DMS153 treated with DMSO at 0.1 percent for 48 hours (cell line): Measurements from ENCODE around the gene TMOD3.
"Not testable (repeated sequence)": the region's sequence is repeated elsewhere in the genome, so short reads cannot be mapped to it uniquely, and the experiment has no call there.

Experiments
- DNase-seq: peaks from one replicate; lab custom pipeline; 2025; ENCODE audit not compliant: unreplicated experiment; lab: John Stamatoyannopoulos, UW

TMOD3 gene

DNA sequence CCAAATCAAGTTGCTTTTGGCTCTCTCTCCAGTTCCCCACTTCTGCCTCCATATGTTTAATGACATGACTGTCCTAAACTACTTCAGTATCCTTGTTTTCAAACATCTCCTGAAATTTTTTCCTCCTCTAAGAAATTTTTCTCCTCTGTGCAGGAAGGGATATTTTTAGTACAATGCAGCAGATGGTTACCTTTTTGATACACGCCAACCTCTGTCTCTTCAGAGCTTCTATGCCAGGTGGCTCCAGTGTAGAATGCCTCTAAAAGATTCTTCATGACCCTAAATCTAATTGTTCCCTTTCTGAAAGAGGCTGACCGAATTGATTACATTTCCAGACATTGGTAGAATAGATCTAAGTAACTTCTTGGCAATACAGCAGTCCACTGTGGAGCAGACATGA is 33.7 kb downstream of the TMOD3 start:
- no peak for DNase-seq

DNA sequence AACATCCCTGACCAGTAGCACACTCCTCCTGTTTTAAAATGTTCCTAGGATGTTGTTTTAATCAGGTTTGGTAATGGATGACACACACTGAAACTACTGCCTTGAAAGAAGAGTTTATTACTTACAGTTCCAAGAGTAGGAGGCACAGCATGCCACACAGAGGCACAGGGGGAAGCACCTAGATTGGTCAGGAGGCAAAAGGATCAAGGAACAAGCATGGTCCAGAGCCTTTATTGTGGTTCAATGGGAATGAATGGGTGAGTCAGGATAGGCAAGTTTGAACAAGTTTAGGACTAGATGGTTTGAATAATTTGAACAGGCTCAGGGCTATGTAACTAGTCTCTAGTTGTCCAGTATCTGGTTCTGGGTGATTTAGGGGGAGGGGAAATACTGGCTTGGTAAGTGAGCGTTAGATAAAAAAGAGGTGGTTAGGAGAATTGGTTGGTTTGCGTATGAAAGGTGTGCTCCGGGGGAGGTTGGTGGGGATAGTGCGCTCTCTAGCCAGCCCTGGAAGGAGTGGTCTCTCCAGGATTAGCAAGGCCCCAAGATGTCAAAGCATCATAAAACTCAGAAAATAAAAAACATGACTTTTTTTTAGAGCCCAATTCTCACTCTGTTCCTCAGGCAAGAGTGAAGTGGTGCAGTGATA is 35.1 kb downstream of the TMOD3 start:
- DNase-seq, result no peak

- no peak for DNase-seq
Observed at GRCh38 chr15:51865317-51865716, 35.9 kb downstream of the TMOD3 start.

DNA sequence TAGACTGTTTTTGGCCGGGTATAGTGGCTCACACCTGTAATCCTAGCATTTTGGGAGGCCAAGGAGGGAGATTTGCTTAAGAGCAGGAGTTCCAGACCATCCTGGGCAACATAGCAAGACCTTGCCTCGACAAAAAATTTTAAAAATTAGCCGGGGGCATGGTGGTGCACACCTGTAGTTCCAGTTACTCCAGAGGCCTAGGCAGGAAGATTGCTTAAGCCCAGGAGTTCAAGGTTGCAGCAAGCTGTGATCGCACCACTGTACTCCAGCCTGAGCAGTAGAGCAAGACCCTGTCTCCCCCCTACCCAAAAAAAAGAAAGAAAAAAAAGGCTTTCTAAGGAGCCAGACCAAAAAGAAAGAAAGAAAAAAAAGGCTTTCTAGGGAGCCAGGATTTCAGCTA is 36.7 kb downstream of the TMOD3 start:
- DNase-seq, result no peak

DNA sequence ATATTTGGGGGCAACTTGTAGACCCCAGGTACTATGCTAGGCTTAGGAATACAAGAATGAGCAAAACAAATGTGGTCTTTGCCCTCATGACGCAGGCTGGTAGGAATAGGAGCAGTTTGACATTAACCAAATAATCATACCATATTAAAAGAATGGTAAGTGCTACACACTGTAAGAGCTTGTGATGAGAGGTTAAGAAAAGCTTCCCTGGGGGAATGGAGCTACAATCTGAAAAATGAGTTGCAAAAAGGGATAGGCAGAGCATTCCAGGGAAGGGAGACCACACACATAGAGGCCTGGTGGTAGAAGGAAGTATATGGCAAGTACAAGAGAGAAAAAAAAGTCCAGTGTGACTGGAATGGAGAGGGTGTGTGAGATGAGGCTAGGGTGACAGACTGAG is 37.3 kb downstream of the TMOD3 start:
- DNase-seq, result no peak

- no peak for DNase-seq
Observed at GRCh38 chr15:51869060-51869421, 39.6 kb downstream of the TMOD3 start.

GRCh38 chr15:51870774-51871173 is 41.3 kb downstream of the TMOD3 start:
- DNase-seq, result no peak

- DNase-seq, result no peak
Observed at GRCh38 chr15:51874751-51875644, 45.5 kb downstream of the TMOD3 start.

DNA sequence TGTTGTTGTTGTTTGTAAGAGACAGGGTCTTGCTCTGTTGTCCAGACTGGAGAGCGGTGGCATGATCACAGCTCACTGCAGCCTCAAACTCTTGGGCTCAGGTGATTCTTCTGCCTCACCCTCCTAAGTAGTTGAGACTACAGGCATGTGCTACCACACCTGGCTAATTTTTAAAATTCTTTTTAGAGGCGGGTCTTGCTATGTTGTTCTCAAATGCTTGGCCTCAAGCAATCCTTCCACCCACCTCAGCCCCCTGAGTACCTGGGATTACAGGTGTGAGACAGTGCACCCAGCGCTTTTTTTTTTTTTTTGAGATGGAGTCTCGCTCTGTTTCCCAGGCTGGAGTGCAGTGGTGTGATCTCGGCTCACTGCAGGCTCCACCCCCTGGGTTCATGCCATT is 46.7 kb downstream of the TMOD3 start:
- DNase-seq, result no peak

- no peak for DNase-seq
Observed at GRCh38 chr15:51878446-51879386, 49.3 kb downstream of the TMOD3 start.

DNA sequence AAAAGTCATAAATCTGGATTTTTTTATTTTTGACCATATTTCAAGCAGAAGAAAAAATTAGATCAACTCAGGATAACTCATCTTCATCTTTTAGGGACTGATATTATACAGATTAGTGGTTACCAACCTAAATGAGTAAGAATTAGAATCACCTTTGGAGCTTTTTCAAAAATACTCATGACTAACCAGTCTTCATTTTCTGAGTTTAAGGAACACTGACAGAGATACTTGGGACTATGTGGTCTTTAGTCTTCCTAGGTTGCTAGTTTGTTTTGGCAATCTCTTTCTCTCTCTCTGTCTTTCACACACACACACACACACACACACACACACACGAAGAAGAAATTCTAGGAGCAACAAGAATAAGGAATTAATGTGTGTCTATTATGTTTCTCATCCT is 50.1 kb downstream of the TMOD3 start:
- no peak for DNase-seq

DNA sequence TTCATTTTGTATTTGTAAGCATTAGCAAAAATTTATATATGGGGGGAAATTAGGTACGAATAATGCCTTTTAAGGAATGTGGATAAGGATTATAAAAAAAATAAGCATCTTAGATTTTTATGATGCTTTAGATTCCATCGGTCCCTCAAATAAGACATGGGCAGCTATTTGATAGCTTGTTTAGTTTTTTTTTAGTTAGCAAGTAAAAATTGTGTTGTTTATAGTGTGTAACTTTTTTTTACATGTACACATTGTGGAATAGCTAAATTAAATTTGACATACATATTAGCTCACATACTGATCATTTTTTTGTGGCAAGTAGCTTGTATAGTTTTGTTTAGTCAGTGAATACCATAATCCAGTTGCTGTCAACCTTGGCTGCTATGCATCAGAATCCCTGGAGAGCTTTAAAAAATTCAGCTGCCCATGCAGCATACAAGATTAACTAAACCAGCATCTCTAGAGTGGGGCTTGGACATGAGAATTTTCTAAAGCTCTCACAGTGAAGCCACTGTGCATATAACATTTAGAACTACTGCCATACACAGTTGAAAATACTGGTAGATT is 53.9 kb downstream of the TMOD3 start:
- DNase-seq, result no peak

- no peak for DNase-seq
Observed at GRCh38 chr15:51884041-51884440, 54.6 kb downstream of the TMOD3 start.

GRCh38 chr15:51884517-51885236 is 55.2 kb downstream of the TMOD3 start:
- DNase-seq, result no peak

GRCh38 chr15:51885758-51886157 is 56.3 kb downstream of the TMOD3 start:
- DNase-seq, result not testable (repeated sequence)

- no peak for DNase-seq
Observed at GRCh38 chr15:51887887-51888592, 58.6 kb downstream of the TMOD3 start.

GRCh38 chr15:51888593-51889195 is 59.2 kb downstream of the TMOD3 start:
- no peak for DNase-seq

GRCh38 chr15:51889486-51889885 is 60.0 kb downstream of the TMOD3 start:
- no peak for DNase-seq

DNA sequence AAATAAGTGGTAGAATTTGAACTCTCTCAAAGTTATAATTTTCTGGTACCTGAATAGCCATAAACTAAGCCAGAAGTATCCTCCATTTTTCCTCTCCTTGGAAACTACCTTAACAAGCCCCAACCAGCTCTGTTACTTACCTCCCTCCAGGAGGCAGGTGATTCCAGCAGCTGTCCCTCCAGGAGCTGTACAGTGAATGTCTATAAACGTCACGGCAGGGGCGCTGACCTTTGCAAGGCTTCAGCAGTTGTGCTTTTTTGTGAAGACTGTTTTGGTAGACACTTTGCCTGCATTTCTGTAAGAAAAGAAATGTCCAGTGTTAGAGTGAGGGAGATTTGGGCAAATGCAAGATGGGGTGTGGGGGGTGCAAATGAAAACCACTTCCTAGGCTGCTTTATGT is 75.0 kb downstream of the TMOD3 start:
- DNase-seq, result no peak
